ENCODE measurements around the gene IRF2.

IRF2 gene

GRCh38 chr4:184477201-184477999 is 3.0 kb upstream of the IRF2 start:
- DNase-seq, result no peak
- Histone ChIP-seq H2AFZ (ENCODE audit: low read depth, low read length) (no peak overlapping the region), H3K27me3 (ENCODE audit: insufficient read depth, low read length, poor library complexity) (no peaks in the 10 kb centered on the region), H3K9me3 (ENCODE audit: insufficient read depth, low read length, severe bottlenecking) (no peaks in the 10 kb centered on the region), H3K36me3 (ENCODE audit: insufficient read depth, low read length) (no peaks in the 10 kb centered on the region; the same call in 1 of the 2 replicates), H3K9ac (ENCODE audit: low read depth, low read length) (no peak overlapping the region), H4K20me1 (ENCODE audit: insufficient read depth, low read length) (peaks cover 6% of the 10 kb centered on the region), H3K4me2 (ENCODE audit: insufficient read depth, low read length) (0 out of 2 replicates have a peak overlapping the region, but pooled peaks have one; percentile 100), H3K4me3 (ENCODE audit: low read depth in 1 of 2, low read length in 2 of 2) (no peak overlapping the region), H3K79me2 (ENCODE audit: insufficient read depth, low read length) (peaks cover 33% of the 10 kb centered on the region), H3K4me1 (ENCODE audit: insufficient read depth, low read length) (peaks cover 27% of the 10 kb centered on the region), H3K27ac (ENCODE audit: low read length) (no peak overlapping the region)
- no peak for ATAC-seq (ENCODE audit: insufficient read depth, low read depth)
- no peak for TF ChIP-seq CTCF (IDR thresholded peaks at IDR 0.05; ENCODE audit: borderline replicate concordance, extremely low read depth, low read length, poor library complexity, severe bottlenecking)
- TF ChIP-seq EZH2 (IDR thresholded peaks at IDR 0.05; ENCODE audit: borderline replicate concordance, low read depth, low read length, severe bottlenecking), result no peak

GRCh38 chr4:184476695-184477094 is 2.3 kb upstream of the IRF2 start:
- Histone ChIP-seq H3K4me3 (ENCODE audit: low read depth in 1 of 2, low read length in 2 of 2) (0 out of 4 replicates have a peak overlapping the region, but pooled peaks of 1 of the 2 experiments have one; percentile 6), H2AFZ (ENCODE audit: low read depth, low read length) (no peak overlapping the region), H3K4me2 (ENCODE audit: insufficient read depth, low read length) (peak overlapping the region; percentile 100), H3K27me3 (ENCODE audit: insufficient read depth, low read length, poor library complexity) (no peaks in the 10 kb centered on the region), H3K9me3 (ENCODE audit: insufficient read depth, low read length, severe bottlenecking) (no peaks in the 10 kb centered on the region), H3K4me1 (ENCODE audit: insufficient read depth, low read length) (peaks cover 33% of the 10 kb centered on the region), H3K9ac (ENCODE audit: low read depth, low read length) (no peak overlapping the region), H3K27ac (ENCODE audit: low read length) (no peak overlapping the region), H3K36me3 (ENCODE audit: insufficient read depth, low read length) (no peaks in the 10 kb centered on the region; the same call in 1 of the 2 replicates), H4K20me1 (ENCODE audit: insufficient read depth, low read length) (peaks cover 11% of the 10 kb centered on the region), H3K79me2 (ENCODE audit: insufficient read depth, low read length) (peaks cover 40% of the 10 kb centered on the region)
- TF ChIP-seq CTCF (IDR thresholded peaks at IDR 0.05; ENCODE audit: borderline replicate concordance, extremely low read depth, low read length, poor library complexity, severe bottlenecking), result no peak
- DNase-seq (peak; percentile 16), ATAC-seq (ENCODE audit: insufficient read depth, low read depth) (no peak)

GRCh38 chr4:184475498-184475897 is 1.1 kb upstream of the IRF2 start:
- DNase-seq, result no peak
- H3K79me2 ChIP-seq (ENCODE audit: insufficient read depth, low read length), result peaks cover 52% of the 10 kb centered on the region
- peak overlapping the region; percentile 83 for H2AFZ ChIP-seq (ENCODE audit: low read depth, low read length)
- H3K36me3 ChIP-seq (ENCODE audit: insufficient read depth, low read length), result no peaks in the 10 kb centered on the region; the same call in 1 of the 2 replicates
- H3K27ac ChIP-seq (ENCODE audit: low read length), result peak overlapping the region; percentile 98
- ATAC-seq (ENCODE audit: insufficient read depth, low read depth), result no peak
- TF ChIP-seq CTCF (IDR thresholded peaks at IDR 0.05; ENCODE audit: borderline replicate concordance, extremely low read depth, low read length, poor library complexity, severe bottlenecking) (no peak), EZH2 (IDR thresholded peaks at IDR 0.05; ENCODE audit: borderline replicate concordance, low read depth, low read length, severe bottlenecking) (no peak)
- H3K4me1 ChIP-seq (ENCODE audit: insufficient read depth, low read length), result peaks cover 38% of the 10 kb centered on the region
- peak overlapping the region; percentile 100 for H3K4me2 ChIP-seq (ENCODE audit: insufficient read depth, low read length)
- H3K4me3 ChIP-seq (ENCODE audit: low read depth in 1 of 2, low read length in 2 of 2), result peak overlapping the region; percentile 54 to 70
- H3K9ac ChIP-seq (ENCODE audit: low read depth, low read length), result peak overlapping the region; percentile 97
- peaks cover 11% of the 10 kb centered on the region for H4K20me1 ChIP-seq (ENCODE audit: insufficient read depth, low read length)
- H3K27me3 ChIP-seq (ENCODE audit: insufficient read depth, low read length, poor library complexity), result no peaks in the 10 kb centered on the region
- H3K9me3 ChIP-seq (ENCODE audit: insufficient read depth, low read length, severe bottlenecking), result no peaks in the 10 kb centered on the region

All from DND-41 (cell line).